Activated naive CD4-positive, alpha-beta T cell treated with anti-CD3 and anti-CD28 coated beads, Interleukin-2, amount 10 ng/mL, durations not matched to agents 7 days and 5 days (primary cell): ENCODE measurements around the gene MICAL2.

Experiments
- CTCF ChIA-PET: fragments of 350-600 bp; sonication (Branson Sonifier 250); formaldehyde crosslinking; loops from one replicate; lab custom pipeline; 2021; ENCODE audit warnings: antibody characterized with exemption; lab: Charles Lee
- DNase-seq: peaks from one replicate; pipeline ENCODE4 v3.0.0-alpha.2; 2020
- H3K27ac Mint-ChIP-seq: one replicate; pipeline ENCODE4 v1.8.0; 2021; ENCODE audit warnings: mild to moderate bottlenecking, moderate library complexity, mixed read lengths
- H3K27me3 Mint-ChIP-seq: one replicate; pipeline ENCODE4 v1.8.0; 2021; ENCODE audit warnings: mild to moderate bottlenecking, mixed read lengths
- H3K36me3 Mint-ChIP-seq: one replicate; pipeline ENCODE4 v1.8.0; 2021; ENCODE audit warnings: mixed read lengths
- H3K4me1 Mint-ChIP-seq: one replicate; pipeline ENCODE4 v1.8.0; 2021; ENCODE audit warnings: mixed read lengths
- H3K4me3 Mint-ChIP-seq: one replicate; pipeline ENCODE4 v1.8.0; 2021; ENCODE audit warnings: mild to moderate bottlenecking, moderate library complexity, mixed read lengths
- H3K9me3 Mint-ChIP-seq: one replicate; pipeline ENCODE4 v1.8.0; 2021; ENCODE audit warnings: mixed read lengths

MICAL2 gene

DNA sequence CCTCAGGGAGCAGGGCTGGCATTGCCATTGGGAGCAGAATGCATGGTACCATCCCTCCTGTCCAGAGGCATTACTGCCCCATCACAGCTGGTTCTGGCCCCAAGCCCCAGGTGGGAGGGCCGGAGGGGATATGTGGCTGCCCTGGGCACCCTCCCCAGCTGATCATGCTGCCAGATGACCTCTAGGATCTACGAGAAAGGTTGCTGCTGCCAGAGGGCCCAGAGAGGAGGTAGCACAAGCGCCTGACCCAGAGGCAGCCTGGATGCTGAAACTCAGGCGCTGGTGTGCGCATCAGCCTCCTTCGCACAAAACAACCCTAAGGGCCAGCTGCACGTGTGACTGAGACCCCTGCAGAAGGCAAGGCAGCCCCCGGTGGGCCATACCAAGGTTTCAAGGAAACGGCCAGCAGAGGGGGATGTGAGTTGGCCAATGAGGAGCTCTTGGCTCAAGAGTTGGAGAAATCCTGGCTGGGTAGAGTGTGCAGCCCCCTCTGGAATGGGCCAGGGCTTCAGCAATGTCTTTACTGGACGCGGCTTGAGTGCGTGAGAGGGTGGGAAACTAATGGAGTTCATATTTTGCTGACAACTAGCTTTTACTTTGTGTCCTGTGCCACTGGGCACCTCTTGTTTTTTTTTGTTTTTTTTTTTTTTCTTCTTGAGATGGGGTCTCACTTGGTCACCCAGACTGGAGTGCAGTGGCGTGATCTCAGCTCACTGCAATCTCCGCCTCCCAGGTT is 178.7 kb downstream of the MICAL2 start:
- Mint-ChIP-seq H3K27ac (peak overlapping the region; percentile 67), H3K27me3 (peaks cover 13% of the 10 kb centered on the region), H3K9me3 (no peaks in the 10 kb centered on the region), H3K4me1 (peaks cover 19% of the 10 kb centered on the region), H3K36me3 (no peaks in the 10 kb centered on the region), H3K4me3 (no peak overlapping the region)
- no peak for DNase-seq
- CTCF ChIA-PET: interaction anchor here (0.6 to 17.7 kb wide), 35 partner anchors 8 to 888 kb away, joined by 3 to 532 read pairs (median 4); no protein-coding TSS in a partner anchor

- no peak overlapping the region for H3K27ac Mint-ChIP-seq
- H3K4me1 Mint-ChIP-seq: peaks cover 19% of the 10 kb centered on the region
These were observed 179.5 kb downstream of the MICAL2 start for GRCh38 chr11:12289667-12290476.

DNA sequence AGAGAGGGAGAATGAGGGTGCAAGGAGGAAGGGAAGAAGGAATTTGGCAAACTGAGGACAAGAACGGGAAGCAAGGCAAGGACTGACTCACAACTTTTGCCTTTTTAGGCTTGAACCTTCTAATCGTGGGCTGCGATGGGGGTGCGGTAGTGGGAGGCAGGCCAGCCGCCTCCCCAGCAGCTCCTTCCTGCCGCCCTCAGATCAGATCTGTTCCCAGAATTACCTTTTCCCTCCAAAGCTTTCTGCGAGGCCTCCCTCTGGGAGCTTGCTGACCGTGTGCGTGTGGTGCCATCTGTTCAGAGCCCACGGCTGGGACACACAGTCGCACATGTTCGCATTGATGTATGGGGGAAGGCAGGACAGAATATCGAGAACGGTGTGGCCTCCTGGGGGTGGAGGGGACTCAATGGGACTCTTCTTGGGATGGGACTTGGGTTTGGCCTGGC is 180.1 kb downstream of the MICAL2 start:
- no peak overlapping the region for H3K4me3 Mint-ChIP-seq
- CTCF ChIA-PET: interaction anchor here (0.6 to 17.7 kb wide), 3 partner anchors 9 to 241 kb away, joined by 3 to 532 read pairs (median 6); no protein-coding TSS in a partner anchor

More at GRCh38 chr11:12289667-12290476, 179.5 kb downstream of the MICAL2 start:
- DNase-seq: no peak
- no peak overlapping the region for H3K4me3 Mint-ChIP-seq
- CTCF ChIA-PET: interaction anchor here (0.6 to 17.7 kb wide), 16 partner anchors 9 to 627 kb away, joined by 3 to 532 read pairs (median 4); no protein-coding TSS in a partner anchor
- peaks cover 10% of the 10 kb centered on the region for H3K27me3 Mint-ChIP-seq
- H3K9me3 Mint-ChIP-seq: no peaks in the 10 kb centered on the region
- no peaks in the 10 kb centered on the region for H3K36me3 Mint-ChIP-seq

GRCh38 chr11:12291313-12291712 is 180.9 kb downstream of the MICAL2 start:
- CTCF ChIA-PET: interaction anchor here (0.5 to 17.7 kb wide), 2 partner anchors 242 to 378 kb away, joined by 4 to 532 read pairs; no protein-coding TSS in a partner anchor
- H3K27ac Mint-ChIP-seq: no peak overlapping the region
- H3K9me3 Mint-ChIP-seq: no peaks in the 10 kb centered on the region
- peaks cover 10% of the 10 kb centered on the region for H3K27me3 Mint-ChIP-seq
- no peaks in the 10 kb centered on the region for H3K36me3 Mint-ChIP-seq
- H3K4me1 Mint-ChIP-seq: peaks cover 19% of the 10 kb centered on the region
- H3K4me3 Mint-ChIP-seq: no peak overlapping the region
- no peak for DNase-seq

More for the DNA sequence above, 180.1 kb downstream of the MICAL2 start:
- peaks cover 19% of the 10 kb centered on the region for H3K4me1 Mint-ChIP-seq
- no peaks in the 10 kb centered on the region for H3K9me3 Mint-ChIP-seq
- H3K36me3 Mint-ChIP-seq: no peaks in the 10 kb centered on the region
- H3K27me3 Mint-ChIP-seq: peaks cover 10% of the 10 kb centered on the region
- no peak for DNase-seq
- H3K27ac Mint-ChIP-seq: no peak overlapping the region

DNA sequence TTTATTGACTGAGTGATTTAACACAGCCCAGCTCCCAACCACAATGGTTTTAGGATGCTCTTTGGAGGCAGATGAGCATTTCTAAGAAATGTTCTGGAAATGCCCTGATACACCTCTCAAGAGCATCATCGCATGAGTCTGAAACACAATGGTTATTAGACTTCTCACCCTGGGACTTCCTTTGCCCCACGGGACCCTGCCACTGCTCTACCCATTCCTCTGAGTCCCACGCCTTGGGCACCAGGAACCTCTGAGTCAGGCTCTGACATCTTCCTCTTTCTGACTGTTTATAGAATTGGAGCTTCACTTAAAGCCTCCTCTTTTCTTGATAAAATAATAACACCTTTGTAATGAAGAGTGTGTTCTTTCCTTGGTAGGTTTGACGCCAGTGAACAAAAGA is 181.4 kb downstream of the MICAL2 start:
- CTCF ChIA-PET: interaction anchor here (0.5 to 17.7 kb wide), 3 partner anchors 10 to 377 kb away, joined by 4 to 532 read pairs (median 4); no protein-coding TSS in a partner anchor
- Mint-ChIP-seq H3K9me3 (no peaks in the 10 kb centered on the region), H3K4me1 (peaks cover 19% of the 10 kb centered on the region), H3K27ac (no peak overlapping the region), H3K36me3 (no peaks in the 10 kb centered on the region), H3K4me3 (no peak overlapping the region), H3K27me3 (peaks cover 10% of the 10 kb centered on the region)
- DNase-seq: no peak

DNA sequence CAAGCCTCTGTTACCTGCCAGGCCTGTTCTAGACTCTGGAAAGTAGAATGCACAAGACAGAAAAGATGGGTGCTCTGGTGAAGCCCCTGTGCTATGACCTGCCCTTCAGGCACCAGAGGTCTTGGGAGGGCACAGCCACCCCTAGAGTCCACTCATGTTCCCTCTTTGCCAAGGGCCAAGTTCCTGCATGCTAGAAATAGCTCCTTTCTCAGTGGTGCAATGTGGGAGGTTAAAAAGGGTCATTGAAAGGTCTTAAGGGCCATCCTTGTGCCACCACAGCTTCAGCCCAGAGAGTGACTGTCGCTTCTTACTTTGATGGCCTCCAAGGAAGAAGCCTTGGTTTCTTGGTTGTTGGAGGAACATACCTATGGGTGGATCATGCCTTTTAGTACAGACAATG is 182.4 kb downstream of the MICAL2 start:
- Mint-ChIP-seq H3K4me1 (peaks cover 19% of the 10 kb centered on the region), H3K4me3 (no peak overlapping the region), H3K9me3 (no peaks in the 10 kb centered on the region), H3K27me3 (peaks cover 10% of the 10 kb centered on the region), H3K27ac (no peak overlapping the region), H3K36me3 (no peaks in the 10 kb centered on the region)
- DNase-seq: no peak
- CTCF ChIA-PET: interaction anchor here (0.7 to 17.7 kb wide), 7 partner anchors 9 to 599 kb away, joined by 3 to 532 read pairs (median 3); no protein-coding TSS in a partner anchor

GRCh38 chr11:12293486-12293885 is 183.1 kb downstream of the MICAL2 start:
- Mint-ChIP-seq H3K27me3 (peaks cover 10% of the 10 kb centered on the region), H3K4me1 (peaks cover 19% of the 10 kb centered on the region), H3K36me3 (no peaks in the 10 kb centered on the region), H3K4me3 (no peak overlapping the region), H3K27ac (no peak overlapping the region), H3K9me3 (no peaks in the 10 kb centered on the region)
- CTCF ChIA-PET: interaction anchor here (0.7 to 17.7 kb wide), 6 partner anchors 11 to 598 kb away, joined by 3 to 532 read pairs (median 3); no protein-coding TSS in a partner anchor
- no peak for DNase-seq

DNA sequence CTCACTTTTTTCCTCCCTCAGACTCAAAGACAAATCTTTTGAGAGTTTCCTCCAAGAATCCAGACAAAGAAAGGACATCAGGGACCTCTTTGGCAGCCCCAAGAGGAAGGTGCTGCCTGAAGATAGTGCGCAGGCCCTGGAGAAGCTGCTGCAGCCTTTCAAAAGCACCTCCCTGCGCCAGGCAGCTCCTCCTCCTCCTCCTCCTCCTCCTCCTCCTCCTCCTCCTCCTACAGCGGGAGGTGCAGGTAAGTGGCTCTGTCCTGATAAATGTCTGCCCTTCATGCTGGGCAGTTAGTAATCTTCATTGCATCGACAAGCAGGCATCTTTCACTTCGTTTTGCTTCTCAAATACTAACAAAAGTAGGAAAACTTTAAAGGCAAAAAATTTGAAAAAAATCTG is 184.2 kb downstream of the MICAL2 start:
- CTCF ChIA-PET: no interaction called here
- H3K27ac Mint-ChIP-seq: no peak overlapping the region
- DNase-seq: no peak
- H3K4me1 Mint-ChIP-seq: peaks cover 16% of the 10 kb centered on the region
- H3K9me3 Mint-ChIP-seq: peaks cover 4% of the 10 kb centered on the region
- H3K36me3 Mint-ChIP-seq: no peaks in the 10 kb centered on the region
- peaks cover 10% of the 10 kb centered on the region for H3K27me3 Mint-ChIP-seq
- H3K4me3 Mint-ChIP-seq: no peak overlapping the region

GRCh38 chr11:12295943-12296342 is 185.6 kb downstream of the MICAL2 start:
- Mint-ChIP-seq H3K36me3 (no peaks in the 10 kb centered on the region), H3K4me3 (no peak overlapping the region), H3K9me3 (peaks cover 4% of the 10 kb centered on the region), H3K27ac (no peak overlapping the region), H3K27me3 (peaks cover 6% of the 10 kb centered on the region), H3K4me1 (peaks cover 6% of the 10 kb centered on the region)
- DNase-seq: no peak
- CTCF ChIA-PET: interaction anchor here (0.6 kb wide), 1 partner anchor 1116 kb away, joined by 4 read pairs; no protein-coding TSS in a partner anchor

- Mint-ChIP-seq H3K27me3 (peaks cover 4% of the 10 kb centered on the region), H3K27ac (no peak overlapping the region), H3K9me3 (peaks cover 4% of the 10 kb centered on the region), H3K36me3 (no peaks in the 10 kb centered on the region), H3K4me1 (no peaks in the 10 kb centered on the region), H3K4me3 (no peak overlapping the region)
- no peak for DNase-seq
- CTCF ChIA-PET: no interaction called here
These were observed 188.2 kb downstream of the MICAL2 start for GRCh38 chr11:12298610-12299009.

GRCh38 chr11:12301379-12301778 is 191.0 kb downstream of the MICAL2 start:
- H3K36me3 Mint-ChIP-seq: no peaks in the 10 kb centered on the region
- H3K27ac Mint-ChIP-seq: no peak overlapping the region
- no peaks in the 10 kb centered on the region for H3K27me3 Mint-ChIP-seq
- H3K4me1 Mint-ChIP-seq: no peaks in the 10 kb centered on the region
- H3K4me3 Mint-ChIP-seq: no peak overlapping the region
- DNase-seq: no peak
- peaks cover 4% of the 10 kb centered on the region for H3K9me3 Mint-ChIP-seq
- CTCF ChIA-PET: interaction anchor here (0.8 to 1.0 kb wide), 2 partner anchors 9 to 257 kb away, joined by 4 to 5 read pairs; no protein-coding TSS in a partner anchor

- no peak for DNase-seq
- Mint-ChIP-seq H3K9me3 (peaks cover 4% of the 10 kb centered on the region), H3K4me1 (no peaks in the 10 kb centered on the region), H3K36me3 (no peaks in the 10 kb centered on the region), H3K4me3 (no peak overlapping the region), H3K27ac (no peak overlapping the region), H3K27me3 (no peaks in the 10 kb centered on the region)
- CTCF ChIA-PET: no interaction called here
These were observed 193.2 kb downstream of the MICAL2 start for GRCh38 chr11:12303421-12304149.

GRCh38 chr11:12306830-12307229 is 196.4 kb downstream of the MICAL2 start:
- Mint-ChIP-seq H3K27me3 (no peaks in the 10 kb centered on the region), H3K36me3 (no peaks in the 10 kb centered on the region), H3K27ac (no peak overlapping the region), H3K9me3 (no peaks in the 10 kb centered on the region), H3K4me1 (no peaks in the 10 kb centered on the region), H3K4me3 (no peak overlapping the region)
- no peak for DNase-seq
- CTCF ChIA-PET: no interaction called here
